ENCODE data around the gene SYNPO. TPM values are rescaled to one million over a fixed set of nuclear protein-coding genes. Genes with fewer than 3 reads are reported as not detected.

The SYNPO gene
- total and polyA plus RNA-seq, 4 donors: 10.3 to 111 (median 42.4) TPM

- DNase-seq (no peak), ATAC-seq (ENCODE audit: insufficient read depth, low FRiP score) (no peak)
- no peak overlapping the region for H3K4me3 ChIP-seq
- H3K9ac ChIP-seq (ENCODE audit: insufficient read depth in 1 of 2, low read length in 2 of 2): no peak overlapping the region
- no peak for TF ChIP-seq CTCF (IDR thresholded peaks at IDR 0.05; ENCODE audit: control extremely low read depth, extremely low read depth)
- H3K27me3 ChIP-seq (ENCODE audit: control insufficient read depth in 3 of 3, insufficient read depth in 3 of 3, low read length in 2 of 3): no peaks in the 10 kb centered on the region
- H3K36me3 ChIP-seq (ENCODE audit: control insufficient read depth in 4 of 4, insufficient read depth in 4 of 4, low read length in 4 of 4): peaks cover 37 to 47% (median 41%) of the 10 kb centered on the region in 4 donors
- no peak overlapping the region for H3K27ac ChIP-seq (ENCODE audit: low read depth in 1 of 2, low read length in 1 of 2)
- no peaks in the 10 kb centered on the region for H3K9me3 ChIP-seq (ENCODE audit: control insufficient read depth in 4 of 4, insufficient read depth in 3 of 4, low read length in 3 of 4)
- no peaks in the 10 kb centered on the region for H3K4me1 ChIP-seq (ENCODE audit: control insufficient read depth in 5 of 5, insufficient read depth in 5 of 5, low read length in 5 of 5)
- WGBS, 2 donors: 79 to 82% methylated on average over 6 of the region's 6 CpGs
These were observed 50.3 kb downstream of the SYNPO start for GRCh38 chr5:150690760-150691159.

- 86 to 87% methylated on average over 3 of the region's 3 CpGs for WGBS, 2 donors
- no peak for TF ChIP-seq CTCF (IDR thresholded peaks at IDR 0.05; ENCODE audit: control extremely low read depth, extremely low read depth)
- no peak overlapping the region for H3K4me3 ChIP-seq
- peaks cover 44 to 59% (median 53%) of the 10 kb centered on the region in 4 donors for H3K36me3 ChIP-seq (ENCODE audit: control insufficient read depth in 4 of 4, insufficient read depth in 4 of 4, low read length in 4 of 4)
- no peaks in the 10 kb centered on the region for H3K9me3 ChIP-seq (ENCODE audit: control insufficient read depth in 4 of 4, insufficient read depth in 3 of 4, low read length in 3 of 4)
- H3K9ac ChIP-seq (ENCODE audit: insufficient read depth in 1 of 2, low read length in 2 of 2): no peak overlapping the region
- no peak overlapping the region for H3K27ac ChIP-seq (ENCODE audit: low read depth in 1 of 2, low read length in 1 of 2)
- ATAC-seq (ENCODE audit: insufficient read depth, low FRiP score) (no peak), DNase-seq (no peak)
- no peaks in the 10 kb centered on the region for H3K27me3 ChIP-seq (ENCODE audit: control insufficient read depth in 3 of 3, insufficient read depth in 3 of 3, low read length in 2 of 3)
- no peaks in the 10 kb centered on the region for H3K4me1 ChIP-seq (ENCODE audit: control insufficient read depth in 5 of 5, insufficient read depth in 5 of 5, low read length in 5 of 5)
These were observed 51.8 kb downstream of the SYNPO start for GRCh38 chr5:150692276-150692675.

GRCh38 chr5:150694612-150695011, 54.2 kb downstream of the SYNPO start:
- no peak overlapping the region for H3K4me3 ChIP-seq
- no peak overlapping the region for H3K9ac ChIP-seq (ENCODE audit: insufficient read depth in 1 of 2, low read length in 2 of 2)
- DNase-seq: no peak
- 84 to 85% methylated on average over 3 of the region's 3 CpGs for whole genome bisulfite sequencing, 2 donors
- no peak for TF ChIP-seq CTCF (IDR thresholded peaks at IDR 0.05; ENCODE audit: control extremely low read depth, extremely low read depth)
- H3K9me3 ChIP-seq (ENCODE audit: control insufficient read depth in 4 of 4, insufficient read depth in 3 of 4, low read length in 3 of 4): no peaks in the 10 kb centered on the region
- peaks cover 0 to 7% (median 4%) of the 10 kb centered on the region in 5 donors for H3K4me1 ChIP-seq (ENCODE audit: control insufficient read depth in 5 of 5, insufficient read depth in 5 of 5, low read length in 5 of 5)
- peaks cover 51 to 72% (median 64%) of the 10 kb centered on the region in 4 donors for H3K36me3 ChIP-seq (ENCODE audit: control insufficient read depth in 4 of 4, insufficient read depth in 4 of 4, low read length in 4 of 4)
- H3K27me3 ChIP-seq (ENCODE audit: control insufficient read depth in 3 of 3, insufficient read depth in 3 of 3, low read length in 2 of 3): no peaks in the 10 kb centered on the region
- no peak for ATAC-seq (ENCODE audit: insufficient read depth, low FRiP score)
- H3K27ac ChIP-seq (ENCODE audit: low read depth in 1 of 2, low read length in 1 of 2): no peak overlapping the region

- Histone ChIP-seq H3K9ac (ENCODE audit: insufficient read depth in 1 of 2, low read length in 2 of 2) (peak overlapping the region; percentile 94 to 97), H3K27ac (ENCODE audit: low read depth in 1 of 2, low read length in 1 of 2) (peak overlapping the region; percentile 95 to 96), H3K27me3 (ENCODE audit: control insufficient read depth in 3 of 3, insufficient read depth in 3 of 3, low read length in 2 of 3) (no peaks in the 10 kb centered on the region), H3K36me3 (ENCODE audit: control insufficient read depth in 4 of 4, insufficient read depth in 4 of 4, low read length in 4 of 4) (peaks cover 14 to 36% (median 26%) of the 10 kb centered on the region in 4 donors), H3K4me1 (ENCODE audit: control insufficient read depth in 5 of 5, insufficient read depth in 5 of 5, low read length in 5 of 5) (peaks cover 0 to 18% (median 8%) of the 10 kb centered on the region in 5 donors), H3K4me3 (peak overlapping the region; percentile 98), H3K9me3 (ENCODE audit: control insufficient read depth in 4 of 4, insufficient read depth in 3 of 4, low read length in 3 of 4) (no peaks in the 10 kb centered on the region)
- 2 to 5% methylated on average over 15 of the region's 15 CpGs for WGBS, 2 donors
- DNase-seq: no peak
- ATAC-seq (ENCODE audit: insufficient read depth, low FRiP score): no peak
- no peak for TF ChIP-seq CTCF (IDR thresholded peaks at IDR 0.05; ENCODE audit: control extremely low read depth, extremely low read depth)
These were observed 59.8 kb downstream of the SYNPO start for GRCh38 chr5:150700246-150700593.

All from lung (tissue), 12 donors.